NT2/D1 (cell line): ENCODE data around the gene GPR151.

Experiments used
- DNase-seq: peaks from one replicate; pipeline ENCODE4 v3.0.0-alpha.2; 2011; ENCODE audit warnings: low read depth, low spot score
- H3K27me3 ChIP-seq: 2 replicates; pipeline ENCODE4 v1.6.0; 2011; ENCODE audit warnings: mild to moderate bottlenecking; ENCODE audit not compliant: insufficient read length, insufficient read depth
- H3K36me3 ChIP-seq: 2 replicates; pipeline ENCODE4 v1.6.1; 2011; ENCODE audit warnings: mild to moderate bottlenecking, low read length, mixed read lengths; ENCODE audit not compliant: insufficient read depth, insufficient read length
- H3K4me1 ChIP-seq: 2 replicates; pipeline ENCODE4 v1.5.1; 2011; ENCODE audit not compliant: insufficient read depth, insufficient read length
- H3K4me3 ChIP-seq: 2 replicates; pipeline ENCODE4 v1.5.1; 2011; ENCODE audit warnings: low read depth; ENCODE audit not compliant: insufficient read length
- H3K9ac ChIP-seq: 2 replicates; pipeline ENCODE4 v1.6.0; 2011; ENCODE audit warnings: low read depth; ENCODE audit not compliant: insufficient read length
- H3K9me3 ChIP-seq: 2 replicates; pipeline ENCODE4 v1.5.1; 2011; ENCODE audit warnings: mild to moderate bottlenecking, low read length; ENCODE audit not compliant: insufficient read depth
- SUZ12 ChIP-seq: IDR thresholded peaks from 2 replicates; pipeline ENCODE4 v1.6.1; 2011; ENCODE audit not compliant: insufficient read length, insufficient read depth; ENCODE audit errors: extremely low read depth
- YY1 ChIP-seq: IDR thresholded peaks from 2 replicates; pipeline ENCODE4 v1.6.1; 2011; ENCODE audit not compliant: insufficient read length, insufficient read depth
- ZNF274 ChIP-seq: IDR thresholded peaks from 2 replicates; pipeline ENCODE4 v1.6.1; 2011; ENCODE audit warnings: mild to moderate bottlenecking, low read depth, low read length

The GPR151 gene

GRCh38 chr5:146467760-146468159 is 48.2 kb downstream of the GPR151 start:
- H3K4me3 ChIP-seq: no peak overlapping the region
- no peaks in the 10 kb centered on the region for H3K9me3 ChIP-seq
- no peak overlapping the region for H3K9ac ChIP-seq
- H3K27me3 ChIP-seq: no peaks in the 10 kb centered on the region
- DNase-seq: no peak
- no peaks in the 10 kb centered on the region for H3K4me1 ChIP-seq
- TF ChIP-seq YY1 (no peak), SUZ12 (no peak), ZNF274 (no peak)
- H3K36me3 ChIP-seq: peaks cover 61% of the 10 kb centered on the region

- H3K4me3 ChIP-seq: no peak overlapping the region
- H3K4me1 ChIP-seq: no peaks in the 10 kb centered on the region
- H3K9me3 ChIP-seq: no peaks in the 10 kb centered on the region
- TF ChIP-seq ZNF274 (no peak), SUZ12 (no peak), YY1 (no peak)
- H3K27me3 ChIP-seq: no peaks in the 10 kb centered on the region
- peaks cover 57% of the 10 kb centered on the region for H3K36me3 ChIP-seq
- no peak for DNase-seq
- no peak overlapping the region for H3K9ac ChIP-seq
Measured at GRCh38 chr5:146466521-146467349, 49.3 kb downstream of the GPR151 start.

- H3K4me3 ChIP-seq: no peak overlapping the region
- no peak for DNase-seq
- no peaks in the 10 kb centered on the region for H3K9me3 ChIP-seq
- H3K27me3 ChIP-seq: no peaks in the 10 kb centered on the region
- TF ChIP-seq YY1 (no peak), SUZ12 (no peak)
- H3K36me3 ChIP-seq: peaks cover 64% of the 10 kb centered on the region
- H3K9ac ChIP-seq: no peak overlapping the region
- H3K4me1 ChIP-seq: no peaks in the 10 kb centered on the region
Measured at GRCh38 chr5:146463446-146463845, 52.5 kb downstream of the GPR151 start.
